HCT116 (cell line): ENCODE measurements around the gene KIRREL3. TPM values are rescaled to one million over a fixed set of nuclear protein-coding genes. Genes with fewer than 3 reads are reported as not detected.

Source experiments
- ATAC-seq: fragments of 200-7000 bp; cut with Tn5 transposase; 2 replicates; pipeline ENCODE4 v1.9.1; 2020; ENCODE audit warnings: mild to moderate bottlenecking, moderate library complexity
- BruUV-seq: library from RNA; stranded (reverse); fragments of 400-500 nt; replicated peaks from 2 replicates; lab custom pipeline; 2021; lab: Mats Ljungman, UMichigan
- CTCF ChIA-PET: fragments of 300-600 bp; sonication (Branson Sonifier 250); formaldehyde crosslinking; loops from one replicate; lab custom pipeline; 2021; ENCODE audit warnings: antibody characterized with exemption; lab: Charles Lee
- POLR2A ChIA-PET: fragments of 300-600, 350-600 bp; sonication (Branson Sonifier 250); formaldehyde crosslinking; loops from one replicate; lab custom pipeline; 2021; ENCODE audit warnings: antibody characterized with exemption; lab: Charles Lee
- RAD21 ChIA-PET, 2 experiments: fragments of 300-600 bp; sonication (Branson Sonifier 250); formaldehyde crosslinking; loops; one replicate each; lab custom pipeline; 2023; ENCODE audit warnings: low total read pairs in 2 of 2; ENCODE audit not compliant: uncharacterized antibody in 2 of 2, unreplicated experiment in 2 of 2, low non-redundant PET in 1 of 2; lab: Charles Lee
- DNase-seq: peaks from one replicate; pipeline ENCODE4 v3.0.0-alpha.2; 2010; ENCODE audit warnings: low read depth, low spot score
- H2AFZ ChIP-seq: fragments of 200-600 bp; shearing (Covaris generic), sonication (generic); 2 replicates; pipeline ENCODE4 v1.6.1; 2017; ENCODE audit warnings: low read depth, mixed run types, mixed read lengths, antibody characterized with exemption, low read length; ENCODE audit not compliant: poor library complexity, severe bottlenecking
- H3K27ac ChIP-seq: 2 replicates; pipeline ENCODE4 v1.5.1; 2012; ENCODE audit warnings: low read depth, low read length
- H3K27me3 ChIP-seq: fragments of 200-600 bp; sonication (generic); 2 replicates; pipeline ENCODE4 v1.6.1; 2016; ENCODE audit warnings: mixed run types, low read length, mixed read lengths; ENCODE audit not compliant: insufficient read depth
- H3K36me3 ChIP-seq, 2 experiments: fragments of 200-500 bp in 1 of 2; fragments of 200-600 bp in 1 of 2; sonication (Bioruptor generic) in 1 of 2; sonication (generic) in 1 of 2; 2 replicates each; pipeline versions ENCODE4 v1.5.1 to v1.6.1; 2014 to 2016; ENCODE audit warnings: low read length in 2 of 2, inconsistent platforms in 1 of 2, mixed read lengths in 1 of 2, mixed run types in 1 of 2; ENCODE audit not compliant: insufficient read depth in 2 of 2, control insufficient read depth in 1 of 2
- H3K4me1 ChIP-seq, 2 experiments: fragments of 200-600 bp in 1 of 2; sonication (generic) in 1 of 2; 2 replicates each; pipeline versions ENCODE4 v1.5.1 to v1.6.1; 2012 to 2017; ENCODE audit warnings: low read length in 2 of 2, inconsistent platforms in 1 of 2, mild to moderate bottlenecking in 1 of 2, mixed read lengths in 1 of 2, mixed run types in 1 of 2, moderate library complexity in 1 of 2; ENCODE audit not compliant: insufficient read depth in 2 of 2, control insufficient read depth in 1 of 2
- H3K4me2 ChIP-seq: fragments of 200-600 bp; sonication (generic); 2 replicates; pipeline ENCODE4 v1.6.1; 2017; ENCODE audit warnings: mixed run types, low read length, mixed read lengths
- H3K4me3 ChIP-seq, 2 experiments: fragments of 200-600 bp in 1 of 2; sonication (generic) in 1 of 2; replicated peaks in 1 of 2; 2 replicates each; pipeline ENCODE4 v1.5.1; 2011 to 2016; ENCODE audit warnings: low read length in 2 of 2, control low read depth in 1 of 2, low read depth in 1 of 2, mild to moderate bottlenecking in 1 of 2, mixed read lengths in 1 of 2, mixed run types in 1 of 2
- H3K79me2 ChIP-seq: fragments of 200-600 bp; sonication (generic); 2 replicates; pipeline ENCODE4 v1.6.1; 2017; ENCODE audit warnings: mild to moderate bottlenecking, mixed run types, low read length, moderate library complexity, mixed read lengths; ENCODE audit not compliant: insufficient read depth
- H3K9ac ChIP-seq: fragments of 200-600 bp; sonication (generic); 2 replicates; pipeline ENCODE4 v1.6.1; 2016; ENCODE audit warnings: low read length, mixed read lengths
- H3K9me2 ChIP-seq: fragments of 200-600 bp; sonication (generic), shearing (Covaris generic); 2 replicates; pipeline ENCODE4 v1.6.1; 2017; ENCODE audit warnings: mixed run types, mild to moderate bottlenecking, moderate library complexity; ENCODE audit not compliant: insufficient read depth
- H3K9me3 ChIP-seq, 2 experiments: fragments of 200-500 bp in 1 of 2; fragments of 200-600 bp in 1 of 2; sonication (Bioruptor generic) in 1 of 2; sonication (generic) in 1 of 2; 2 replicates each; pipeline ENCODE4 v1.6.1; 2014 to 2017; ENCODE audit warnings: low read length in 2 of 2, mixed read lengths in 2 of 2, inconsistent platforms in 1 of 2, low read depth in 1 of 2, mild to moderate bottlenecking in 1 of 2, mixed run types in 1 of 2, moderate library complexity in 1 of 2; ENCODE audit not compliant: control insufficient read depth in 1 of 2, insufficient read depth in 1 of 2
- H4K20me1 ChIP-seq: fragments of 200-600 bp; sonication (generic), shearing (Covaris generic); 2 replicates; pipeline ENCODE4 v1.6.1; 2017; ENCODE audit warnings: mixed run types, mild to moderate bottlenecking, moderate library complexity; ENCODE audit not compliant: insufficient read depth
- ATF3 ChIP-seq: IDR thresholded peaks from 2 replicates; pipeline ENCODE4 v1.6.1; 2012
- CEBPB ChIP-seq: IDR thresholded peaks from 2 replicates; pipeline ENCODE4 v1.6.1; 2012; ENCODE audit warnings: low read depth
- CTCF ChIP-seq, 3 experiments: fragments of 200-600 bp in 1 of 3; sonication (generic) in 1 of 3; IDR thresholded peaks in 2 of 3; conservative IDR thresholded peaks in 1 of 3; 2 replicates each; pipeline ENCODE4 v1.5.1; 2012 to 2017; ENCODE audit warnings: low read depth in 2 of 3, low read length in 2 of 3, antibody characterized with exemption in 1 of 3, borderline replicate concordance in 1 of 3, control low read depth in 1 of 3, mild to moderate bottlenecking in 1 of 3, mixed read lengths in 1 of 3, mixed run types in 1 of 3, moderate library complexity in 1 of 3; ENCODE audit not compliant: insufficient read depth in 1 of 3
- ELF1 ChIP-seq: IDR thresholded peaks from 2 replicates; pipeline ENCODE4 v1.6.1; 2012; ENCODE audit warnings: low read depth, borderline replicate concordance
- EZH2 ChIP-seq: fragments of 200-600 bp; sonication (generic); IDR thresholded peaks from 2 replicates; pipeline ENCODE4 v1.6.1; 2017; ENCODE audit warnings: antibody characterized with exemption, mixed run types
- EZH2phosphoT487 ChIP-seq: fragments of 200-600 bp; IDR thresholded peaks from 2 replicates; pipeline ENCODE4 v1.6.1; 2018; ENCODE audit warnings: antibody characterized with exemption, borderline replicate concordance
- POLR2A ChIP-seq: IDR thresholded peaks from 2 replicates; pipeline ENCODE4 v1.7.0; 2011; ENCODE audit warnings: borderline replicate concordance; ENCODE audit not compliant: insufficient read depth, insufficient read length; ENCODE audit errors: extremely low read depth
- POLR2AphosphoS5 ChIP-seq: IDR thresholded peaks from 2 replicates; pipeline ENCODE4 v1.6.1; 2011; ENCODE audit warnings: mild to moderate bottlenecking, low read depth, low read length, moderate library complexity
- RAD21 ChIP-seq: IDR thresholded peaks from 2 replicates; pipeline ENCODE4 v1.6.1; 2012; ENCODE audit warnings: low read depth, mild to moderate bottlenecking
- REST ChIP-seq: IDR thresholded peaks from 2 replicates; pipeline ENCODE4 v1.6.1; 2012; ENCODE audit warnings: low read depth
- SP1 ChIP-seq: IDR thresholded peaks from 2 replicates; pipeline ENCODE4 v1.6.1; 2012; ENCODE audit warnings: low read depth
- SRF ChIP-seq: IDR thresholded peaks from 2 replicates; pipeline ENCODE4 v1.6.1; 2012; ENCODE audit warnings: low read depth
- TCF7L2 ChIP-seq: IDR thresholded peaks from 2 replicates; pipeline ENCODE4 v1.7.0; 2011; ENCODE audit warnings: borderline replicate concordance, inconsistent platforms; ENCODE audit not compliant: insufficient read depth, insufficient read length; ENCODE audit errors: extremely low read depth
- ZFX ChIP-seq: fragments of 450-650 bp; IDR thresholded peaks from 2 replicates; pipeline ENCODE4 v1.6.1; 2017
- ZNF274 ChIP-seq: fragments of 200-500 bp; sonication (Bioruptor generic); IDR thresholded peaks from 2 replicates; pipeline ENCODE4 v1.6.1; 2014; ENCODE audit warnings: mild to moderate bottlenecking, low read depth, low read length, inconsistent platforms
- intact Hi-C: fragments of 100-400 bp; cut with micrococcal nuclease; formaldehyde crosslinking; loops from 2 replicates; pipeline ENCODE4 v1.10.0; 2022
- total RNA-seq: library from RNA; stranded (reverse); gene quantifications from one replicate; pipeline ENCODE4 v1.2.1, GENCODE V29; 2021; ENCODE audit not compliant: unreplicated experiment

The KIRREL3 gene
- total RNA-seq, 1 experiment from 2014 or later = not detected

- CTCF ChIA-PET = no interaction called here
- RAD21 ChIA-PET = no interaction called here
- DNase-seq (no peak), ATAC-seq (no peak)
- intact Hi-C loops = no loop called here
- Histone ChIP-seq H3K27me3 (peaks cover 8% of the 10 kb centered on the region; the same call in 1 of the 2 replicates), H3K79me2 (no peaks in the 10 kb centered on the region), H2AFZ (no peak overlapping the region), H3K9me3 (no peaks in the 10 kb centered on the region), H3K9me2 (no peaks in the 10 kb centered on the region), H3K4me2 (no peak overlapping the region), H3K27ac (no peak overlapping the region), H3K36me3 (no peaks in the 10 kb centered on the region), H3K9ac (no peak overlapping the region), H3K4me1 (no peaks in the 10 kb centered on the region), H4K20me1 (no peaks in the 10 kb centered on the region), H3K4me3 (no peak overlapping the region)
- TF ChIP-seq TCF7L2 (no peak), POLR2A (no peak), SP1 (no peak), ZFX (no peak), RAD21 (no peak), SRF (no peak)
- POLR2A ChIA-PET = no interaction called here
- BruUV-seq = no TSS peak
These were observed 35.2 kb downstream of the KIRREL3 start for GRCh38 chr11:126965331-126965730.

- Histone ChIP-seq H2AFZ (no peak overlapping the region), H3K27me3 (peaks cover 8% of the 10 kb centered on the region; the same call in 1 of the 2 replicates), H3K9me3 (no peaks in the 10 kb centered on the region), H3K9me2 (no peaks in the 10 kb centered on the region), H4K20me1 (no peaks in the 10 kb centered on the region), H3K36me3 (no peaks in the 10 kb centered on the region), H3K79me2 (no peaks in the 10 kb centered on the region), H3K4me2 (no peak overlapping the region), H3K27ac (no peak overlapping the region), H3K9ac (no peak overlapping the region), H3K4me1 (no peaks in the 10 kb centered on the region), H3K4me3 (no peak overlapping the region)
- BruUV-seq = no TSS peak
- no peak for DNase-seq
- CTCF ChIA-PET = no interaction called here
- RAD21 ChIA-PET = no interaction called here
- POLR2A ChIA-PET = no interaction called here
- ATAC-seq = no peak
- intact Hi-C loops = no loop called here
- TF ChIP-seq SP1 = no peak
- TF ChIP-seq ELF1 = no peak
- no peak for TF ChIP-seq ZNF274
- TF ChIP-seq POLR2AphosphoS5 = no peak
- TF ChIP-seq CTCF (IDR thresholded peaks at IDR 0.05 in 2 of 3, conservative IDR thresholded peaks at IDR 0.05 in 1 of 3; ENCODE audit: borderline replicate concordance in 1 of 3, insufficient read depth in 1 of 3, low read depth in 2 of 3, low read length in 2 of 3) = no peak
- TF ChIP-seq ATF3 = no peak
- TF ChIP-seq EZH2 = no peak
- no peak for TF ChIP-seq REST
- no peak for TF ChIP-seq EZH2phosphoT487
- TF ChIP-seq POLR2A = no peak
- no peak for TF ChIP-seq SRF
- TF ChIP-seq CEBPB = no peak
These were observed 36.8 kb downstream of the KIRREL3 start for GRCh38 chr11:126963603-126964363.
